HL-60/S4 (cell line): ENCODE measurements around the gene NLRP3.
"Not testable (repeated sequence)": the region's sequence is repeated elsewhere in the genome, so short reads cannot be mapped to it uniquely, and the experiment has no call there.

ENCODE experiments used
- in situ Hi-C: fragments of 300-500 bp; cut with MboI; formaldehyde crosslinking; loops from 2 replicates; pipeline ENCODE4 v1.14.3; 2022; ENCODE audit warnings: low sequenced_read_pairs

The NLRP3 gene

DNA sequence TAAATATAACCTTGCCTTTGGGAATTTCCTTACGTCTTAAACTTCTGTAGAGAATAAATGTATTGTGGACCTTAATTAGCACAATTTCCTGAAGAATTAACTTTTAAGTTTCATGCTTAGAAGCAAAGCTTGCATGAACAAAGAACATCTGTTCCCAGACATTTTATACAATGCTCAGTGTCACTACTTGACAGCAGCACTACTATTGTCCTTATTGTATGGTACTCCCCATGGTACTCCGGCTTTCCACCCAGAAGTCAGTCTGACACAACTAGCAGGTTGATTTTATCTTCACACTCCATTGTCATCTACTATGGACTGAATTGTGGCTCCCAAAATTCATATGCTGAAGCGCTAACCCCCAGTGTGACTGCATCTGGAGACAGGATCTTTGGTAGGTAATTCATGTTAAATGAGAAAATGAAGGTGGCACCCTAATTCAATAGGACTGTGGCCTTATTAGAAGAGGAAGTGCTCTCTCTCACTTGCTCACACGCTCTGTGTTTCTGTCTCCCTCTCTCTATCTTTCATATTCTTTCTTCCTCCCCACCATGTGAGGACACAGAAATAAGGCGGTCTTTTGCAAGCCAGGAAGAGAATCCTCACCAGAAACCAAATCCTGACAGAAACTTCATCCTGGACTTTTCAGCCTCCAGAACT is 52.6 kb downstream of the NLRP3 start:
- in situ Hi-C loops = no loop called here

DNA sequence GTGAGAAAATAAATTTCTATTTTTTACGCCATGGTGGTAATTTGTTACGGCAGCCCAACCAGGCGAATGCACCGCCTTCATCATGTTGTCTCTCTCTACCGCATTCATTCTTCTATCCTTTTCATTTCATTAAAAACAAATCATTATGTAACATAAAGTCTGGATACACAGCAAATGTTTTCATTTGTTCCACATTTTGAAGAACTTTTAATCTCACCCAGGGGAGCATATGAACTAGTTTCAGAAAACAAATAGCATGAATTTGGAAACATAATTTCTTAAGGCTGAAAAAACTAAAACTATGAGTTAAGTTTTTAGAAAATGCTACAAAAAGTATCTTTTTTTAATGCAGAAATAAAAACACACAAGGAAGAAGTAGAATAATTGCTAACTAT is 53.2 kb downstream of the NLRP3 start:
- in situ Hi-C loops = no loop called here

GRCh38 chr1:247470942-247471429 is 55.0 kb downstream of the NLRP3 start:
- in situ Hi-C loops = not testable (repeated sequence)

GRCh38 chr1:247471445-247472016 is 55.6 kb downstream of the NLRP3 start:
- in situ Hi-C loops = no loop called here

GRCh38 chr1:247472035-247472434 is 56.1 kb downstream of the NLRP3 start:
- in situ Hi-C loops = no loop called here

- in situ Hi-C loops = no loop called here
These were observed 58.4 kb downstream of the NLRP3 start for GRCh38 chr1:247474367-247474766.

- in situ Hi-C loops = loop anchor here (25.0 kb wide), 1 partner anchor 513 kb away; no protein-coding TSS in a partner anchor
These were observed 59.8 kb downstream of the NLRP3 start for GRCh38 chr1:247475793-247476192.

- in situ Hi-C loops = loop anchor here (25.0 kb wide), 1 partner anchor 514 kb away; no protein-coding TSS in a partner anchor
These were observed 60.5 kb downstream of the NLRP3 start for GRCh38 chr1:247476328-247477058.

GRCh38 chr1:247482747-247483146 is 66.8 kb downstream of the NLRP3 start:
- in situ Hi-C loops = loop anchor here (25.0 kb wide), 1 partner anchor 520 kb away; no protein-coding TSS in a partner anchor

DNA sequence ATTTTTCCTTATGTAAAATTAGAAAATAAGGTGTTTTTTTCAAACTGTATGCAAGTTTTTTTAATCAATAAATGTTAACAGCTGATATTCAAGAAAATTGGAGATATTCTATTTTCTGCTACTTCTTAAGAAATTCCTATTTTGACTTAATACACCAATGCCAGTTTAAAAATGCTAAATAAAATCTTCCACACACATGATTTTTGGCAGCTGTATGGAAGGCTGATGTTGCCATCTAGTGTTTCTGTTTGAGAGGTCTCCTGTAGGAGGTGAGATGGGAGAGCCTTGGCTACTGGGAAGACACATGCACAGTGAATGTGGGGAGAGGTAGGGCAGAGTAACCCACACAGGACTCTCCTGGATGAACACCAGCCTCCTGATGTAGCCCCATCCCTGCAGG is 71.1 kb downstream of the NLRP3 start:
- in situ Hi-C loops = loop anchor here (25.0 kb wide), 1 partner anchor 525 kb away; no protein-coding TSS in a partner anchor

- in situ Hi-C loops = loop anchor here (10.0 to 25.0 kb wide), 2 partner anchors 117 to 529 kb away; no protein-coding TSS in a partner anchor
These were observed 75.4 kb downstream of the NLRP3 start for GRCh38 chr1:247491328-247491727.

DNA sequence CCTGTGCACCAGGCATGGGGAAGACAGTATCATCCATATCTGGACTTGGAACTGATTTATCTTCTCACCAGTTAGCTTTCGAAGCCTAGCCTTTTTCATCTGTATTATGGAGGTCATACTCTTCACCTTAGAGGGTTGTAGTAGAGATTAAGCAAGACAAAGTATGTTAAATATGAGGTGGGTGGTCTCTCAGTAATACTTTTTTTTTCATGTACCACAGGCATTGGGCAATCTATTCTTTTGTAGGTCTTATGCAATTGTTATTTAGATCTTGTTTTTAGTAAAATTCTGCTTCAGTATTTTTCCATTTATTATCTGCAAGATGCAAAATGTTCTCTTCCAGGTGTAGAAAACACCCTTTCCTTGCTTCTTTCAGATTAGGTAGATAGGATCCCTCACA is 77.1 kb downstream of the NLRP3 start:
- in situ Hi-C loops = loop anchor here (10.0 to 25.0 kb wide), 2 partner anchors 118 to 531 kb away; no protein-coding TSS in a partner anchor

DNA sequence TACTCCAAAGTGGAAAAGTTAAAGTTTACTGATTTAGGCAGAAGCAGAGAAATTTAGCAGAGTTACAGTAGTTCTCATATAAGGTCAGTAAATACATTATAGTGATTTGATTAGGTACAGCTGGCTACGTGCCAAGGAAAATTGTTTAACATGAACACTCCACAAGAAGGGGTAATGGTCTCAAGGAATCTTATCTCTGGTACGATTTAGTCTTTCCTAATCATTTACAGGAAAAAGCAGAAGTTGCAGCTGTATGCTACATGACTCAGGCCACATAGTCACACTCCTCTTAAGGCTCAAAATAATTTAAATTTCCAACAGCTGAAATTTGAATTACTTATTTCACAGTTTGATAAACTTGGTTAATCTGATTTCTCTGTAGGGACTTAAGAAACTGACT is 78.8 kb downstream of the NLRP3 start:
- in situ Hi-C loops = loop anchor here (10.0 to 25.0 kb wide), 2 partner anchors 120 to 532 kb away; no protein-coding TSS in a partner anchor

- in situ Hi-C loops = loop anchor here (10.0 to 25.0 kb wide), 2 partner anchors 122 to 534 kb away; no protein-coding TSS in a partner anchor
These were observed 80.8 kb downstream of the NLRP3 start for GRCh38 chr1:247496581-247497285.
